ENCODE results near the gene LTBP1.
"Not testable (repeated sequence)": the region's sequence is repeated elsewhere in the genome, so short reads cannot be mapped to it uniquely, and the experiment has no call there.

The LTBP1 gene

GRCh38 chr2:33217406-33217805 is 270.7 kb downstream of the LTBP1 start:
- DNase-seq = no peak

GRCh38 chr2:33219114-33219513 is 272.4 kb downstream of the LTBP1 start:
- no peak for DNase-seq

DNA sequence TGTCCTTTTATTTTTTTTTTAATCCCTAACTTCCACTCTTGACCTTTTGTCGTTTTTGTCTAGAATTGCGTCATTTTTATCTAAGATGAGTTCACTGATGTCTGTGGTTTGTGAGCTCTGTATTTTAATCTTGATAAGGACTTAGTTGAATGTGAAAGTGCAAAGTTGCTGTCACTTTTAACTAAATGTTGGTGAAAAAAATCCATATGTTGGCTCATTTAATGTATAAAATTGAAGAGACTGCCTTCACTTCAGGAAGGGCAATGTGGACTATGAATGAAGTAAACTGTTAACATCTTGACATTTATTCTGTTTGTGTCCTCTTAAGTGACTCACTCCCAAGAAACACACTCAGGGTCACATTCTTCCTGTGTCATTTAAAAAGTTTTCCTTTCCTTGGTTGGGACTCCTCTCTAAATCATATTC is 273.1 kb downstream of the LTBP1 start:
- DNase-seq = no peak

GRCh38 chr2:33220533-33220932 is 273.8 kb downstream of the LTBP1 start:
- DNase-seq = no peak

DNA sequence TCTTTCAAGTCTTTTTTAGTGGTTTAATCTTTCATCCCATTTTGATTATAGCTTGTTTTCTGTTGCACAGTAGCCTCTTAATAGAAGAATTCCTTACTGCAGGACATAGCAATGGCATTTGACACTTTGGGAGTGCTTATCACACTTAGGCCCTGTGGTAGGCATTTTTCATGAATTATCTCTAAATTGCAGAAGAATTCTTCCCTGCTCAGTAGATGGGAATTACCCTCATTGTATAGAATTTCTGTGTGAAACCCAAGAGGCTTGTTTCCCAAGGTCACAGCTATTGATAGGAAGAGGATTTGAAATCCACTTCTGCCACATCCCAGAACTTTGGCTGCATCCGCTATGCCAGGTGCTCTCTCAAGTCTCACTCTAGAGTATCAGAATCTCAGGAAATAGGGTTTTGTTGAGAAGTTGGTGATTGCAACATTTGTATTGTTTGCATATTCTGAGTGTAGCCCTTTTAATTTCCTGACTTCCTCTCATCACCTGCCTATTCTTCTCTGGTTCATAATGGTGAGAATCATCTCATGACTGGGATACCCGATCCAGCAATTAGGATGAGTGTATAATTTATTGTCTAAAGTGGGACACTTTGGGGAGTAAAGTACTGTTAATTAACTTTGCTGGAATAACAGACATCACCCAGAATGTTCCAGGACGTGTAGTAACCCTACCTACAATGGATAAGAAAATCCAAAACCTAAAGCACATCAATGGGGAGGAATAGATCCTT is 274.5 kb downstream of the LTBP1 start:
- DNase-seq = no peak

- no peak for DNase-seq
Observed at GRCh38 chr2:33222309-33222708, 275.6 kb downstream of the LTBP1 start.

DNA sequence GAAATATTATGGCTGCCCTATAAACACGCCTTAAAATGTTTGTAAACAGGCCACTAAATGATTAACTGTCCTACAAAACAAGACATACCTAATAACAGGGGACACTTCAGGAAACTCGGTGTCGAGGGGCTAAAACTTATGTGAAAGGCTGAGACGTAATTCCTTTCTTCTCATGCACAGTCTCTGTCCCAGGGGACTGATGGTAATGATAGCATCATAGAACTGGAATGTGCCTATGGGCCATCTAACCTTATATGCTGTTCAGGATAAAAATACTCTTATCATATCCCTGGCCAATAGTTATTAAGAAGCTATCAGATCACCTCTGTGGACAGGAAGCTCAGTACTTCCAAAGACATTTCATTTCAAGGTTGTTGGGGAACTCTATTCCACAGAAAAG is 277.1 kb downstream of the LTBP1 start:
- no peak for DNase-seq

GRCh38 chr2:33225350-33225749 is 278.6 kb downstream of the LTBP1 start:
- no peak for DNase-seq

DNA sequence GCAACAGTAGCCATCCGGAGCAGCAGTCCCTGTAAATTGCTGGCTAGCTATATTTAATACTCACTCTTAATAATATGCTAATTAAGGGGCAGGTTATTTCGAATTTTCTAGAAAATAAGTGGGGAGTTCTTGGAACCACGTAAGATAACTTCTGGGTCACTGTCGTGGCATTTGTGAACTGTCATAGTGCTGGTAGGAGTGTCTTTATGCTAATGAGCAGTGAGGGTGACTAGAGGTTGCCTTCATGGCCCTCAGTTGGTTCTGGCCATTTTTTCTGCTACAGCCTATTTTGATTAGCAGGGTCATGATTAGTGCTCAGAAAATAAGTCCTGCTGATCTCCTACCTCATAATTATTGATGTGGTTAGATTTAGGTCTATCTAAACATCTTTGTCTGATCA is 279.8 kb downstream of the LTBP1 start:
- no peak for DNase-seq

GRCh38 chr2:33229646-33230045 is 282.9 kb downstream of the LTBP1 start:
- no peak for DNase-seq

DNA sequence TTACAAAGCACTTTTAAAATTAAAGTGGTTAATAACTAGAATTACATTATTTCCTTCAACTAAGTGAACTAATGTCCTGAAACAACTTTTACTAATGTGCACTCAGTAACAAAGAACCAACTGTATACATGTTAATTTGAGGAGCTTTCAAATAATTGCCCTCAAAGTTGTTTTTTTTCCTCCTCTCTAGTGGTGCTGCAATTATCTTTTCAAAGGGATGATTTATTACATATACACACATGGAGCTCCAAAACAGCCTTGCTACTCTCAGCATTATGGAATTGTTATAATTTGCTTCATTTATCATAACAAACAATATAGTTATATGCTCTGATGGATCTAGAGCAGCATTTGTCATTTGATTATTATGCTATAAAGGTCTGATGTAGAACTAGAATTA is 283.4 kb downstream of the LTBP1 start:
- DNase-seq = no peak

- DNase-seq = no peak
Observed at GRCh38 chr2:33230842-33231241, 284.1 kb downstream of the LTBP1 start.

- DNase-seq = not testable (repeated sequence)
Observed at GRCh38 chr2:33235559-33235958, 288.8 kb downstream of the LTBP1 start.

DNA sequence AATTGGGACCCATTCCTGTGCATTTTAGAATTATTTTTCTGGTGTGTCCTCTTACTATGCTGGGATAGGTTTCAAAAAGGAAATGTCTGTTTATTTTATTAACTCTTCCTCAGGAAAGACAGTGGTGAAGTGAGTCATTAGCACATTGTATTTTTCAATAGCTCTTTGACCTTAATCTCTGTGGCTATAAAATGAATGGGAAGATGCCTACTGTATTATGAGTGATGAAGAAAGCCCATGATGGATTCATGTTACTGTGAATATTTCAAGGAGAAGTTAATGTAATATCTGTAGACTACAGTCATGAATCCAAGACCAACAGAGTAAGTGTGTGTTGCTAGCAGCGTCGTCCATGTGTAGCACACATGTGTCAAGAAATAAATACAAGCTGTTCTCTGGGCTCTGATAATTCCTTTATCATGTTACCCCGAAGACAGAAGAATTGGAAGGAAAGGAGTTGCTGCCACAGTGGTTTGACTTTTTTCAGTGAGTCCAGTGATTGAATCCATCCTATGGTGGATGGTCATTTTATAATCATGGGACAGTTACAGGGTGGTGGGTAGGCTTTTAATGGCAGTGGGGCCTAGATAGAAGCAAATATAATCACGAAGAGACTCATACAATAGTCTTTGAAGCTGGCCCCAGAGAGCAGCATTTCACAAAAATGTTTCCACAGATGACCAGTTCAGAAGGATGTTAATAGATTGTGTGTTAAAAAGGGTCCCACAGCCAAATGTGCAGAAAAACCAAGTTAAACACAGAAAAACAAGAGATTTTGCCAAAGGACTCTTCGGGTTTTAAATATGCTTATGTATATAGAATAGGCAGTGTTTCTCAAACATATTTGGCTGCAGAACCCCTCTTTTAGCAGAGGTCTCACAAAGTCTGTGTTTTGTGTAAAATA is 290.0 kb downstream of the LTBP1 start:
- no peak for DNase-seq

DNA sequence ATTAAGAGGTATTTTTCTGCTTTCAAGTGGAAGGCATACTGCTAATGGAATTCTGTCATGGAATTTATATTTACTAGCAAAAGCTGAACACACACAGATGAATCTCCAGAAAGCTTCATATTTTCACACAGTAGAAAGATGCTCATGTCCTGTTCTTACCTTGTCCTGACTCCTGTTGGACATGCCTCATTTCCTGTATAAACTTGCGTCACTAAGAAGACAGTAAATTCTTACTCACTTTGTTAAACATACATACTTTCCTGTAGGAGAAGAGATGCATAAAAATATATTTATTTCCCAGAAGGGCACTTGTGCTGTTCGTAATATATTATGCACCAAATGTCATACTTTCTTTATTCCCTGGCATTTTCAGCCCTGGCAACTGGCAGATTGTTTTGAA is 291.4 kb downstream of the LTBP1 start:
- no peak for DNase-seq

- no peak for DNase-seq
Observed at GRCh38 chr2:33240178-33240577, 293.4 kb downstream of the LTBP1 start.

DNA sequence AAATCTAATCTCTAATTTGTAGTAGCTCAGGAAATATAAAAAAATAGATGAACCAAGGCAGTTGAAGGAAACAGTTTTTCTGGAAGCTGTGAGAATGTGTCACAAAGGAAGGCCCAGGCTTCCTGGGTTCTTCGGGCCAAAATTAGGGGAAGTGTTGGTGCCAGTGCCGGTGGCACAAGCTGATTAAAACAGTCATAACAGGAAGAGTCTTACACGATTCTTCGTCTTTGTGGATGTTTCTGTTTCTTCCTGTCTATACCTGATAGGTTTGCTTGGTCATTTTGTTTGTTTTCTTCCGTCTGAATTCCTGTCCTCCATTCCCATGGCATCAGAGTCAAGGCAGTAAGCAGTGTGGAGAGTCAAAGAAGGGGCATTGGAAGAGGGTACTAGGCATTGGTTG is 294.3 kb downstream of the LTBP1 start:
- DNase-seq = no peak

GRCh38 chr2:33241581-33241980 is 294.8 kb downstream of the LTBP1 start:
- DNase-seq = no peak

DNA sequence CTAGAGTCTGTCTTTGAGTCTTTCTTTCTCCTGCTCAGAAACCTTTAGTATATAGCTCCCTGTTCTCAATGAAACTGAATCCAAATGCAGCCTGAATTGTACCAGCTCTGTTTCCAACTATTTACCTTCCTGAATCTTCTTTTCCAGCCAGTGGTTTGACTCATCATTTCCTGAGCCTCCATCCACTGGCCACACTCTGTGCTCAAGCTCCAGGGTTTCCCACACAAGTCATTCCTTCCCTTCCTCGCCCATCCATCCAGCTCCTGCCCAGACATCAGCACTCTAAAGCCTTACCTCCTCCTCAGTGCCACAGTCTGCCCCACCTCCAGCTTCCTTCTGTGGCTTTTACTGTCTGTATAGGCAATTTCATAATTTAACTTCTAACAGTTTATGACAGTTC is 296.1 kb downstream of the LTBP1 start:
- no peak for DNase-seq

- no peak for DNase-seq
Observed at GRCh38 chr2:33246432-33246831, 299.7 kb downstream of the LTBP1 start.

DNA sequence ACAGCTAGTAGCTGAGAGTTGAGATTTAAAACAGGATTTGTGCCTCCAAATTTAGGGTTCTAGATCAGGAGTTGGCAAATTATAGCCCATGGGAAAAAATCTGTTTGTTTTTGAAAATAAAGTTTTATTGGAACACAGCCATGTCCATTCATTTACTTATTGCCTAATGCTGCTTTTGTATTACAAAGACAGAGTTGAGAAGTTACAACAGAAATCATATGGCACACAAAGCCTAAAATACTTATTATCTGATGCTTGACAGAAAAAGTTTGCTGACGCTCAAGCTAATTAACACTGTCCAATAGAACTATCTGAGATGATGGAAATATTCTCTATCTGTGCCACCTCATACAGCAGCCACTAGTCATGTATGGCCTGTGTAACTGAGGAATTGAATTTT is 300.6 kb downstream of the LTBP1 start:
- no peak for DNase-seq

GRCh38 chr2:33250417-33251029 is 303.8 kb downstream of the LTBP1 start:
- DNase-seq = no peak
